Esophagus muscularis mucosa (tissue), 4 donors: ENCODE results near the gene BBC3.

ENCODE experiments used
- CTCF ChIP-seq, 3 experiments: fragments of 200-600 bp in 2 of 3; fragments of 450-650 bp in 1 of 3; sonication (generic) in 2 of 3; IDR thresholded peaks; one replicate each; pipeline ENCODE4 v1.5.1; 2017 to 2019; ENCODE audit warnings: antibody characterized with exemption in 3 of 3, mild to moderate bottlenecking in 2 of 3, moderate library complexity in 1 of 3
- EP300 ChIP-seq: sonication (generic); formaldehyde crosslinking; IDR thresholded peaks from one replicate; pipeline ENCODE4 v1.6.1; 2017; ENCODE audit warnings: antibody characterized with exemption
- POLR2A ChIP-seq: fragments of 450-650 bp; IDR thresholded peaks from one replicate; pipeline ENCODE4 v1.6.1; 2017; ENCODE audit warnings: antibody characterized with exemption, moderate library complexity, mild to moderate bottlenecking, low read depth
- POLR2AphosphoS5 ChIP-seq, 2 donors: sonication (generic); formaldehyde crosslinking; IDR thresholded peaks; one replicate each; pipeline ENCODE4 v1.6.1; 2017; ENCODE audit warnings: antibody characterized with exemption in 2 of 2

GRCh38 chr19:47257411-47258169, 26.6 kb upstream of the BBC3 start:
- no peak for TF ChIP-seq CTCF (IDR thresholded peaks at IDR 0.05)
- peak; percentile 20 for TF ChIP-seq POLR2A
- peak; percentile 19 for TF ChIP-seq EP300
- TF ChIP-seq POLR2AphosphoS5 (IDR thresholded peaks at IDR 0.05) = peak; percentile 74 to 76
